T follicular helper cell (primary cell): ENCODE measurements around the gene TPP1.

Source experiments
- DNase-seq: peaks from one replicate; pipeline ENCODE4 v3.0.0-alpha.2; 2020; ENCODE audit warnings: low read depth

The TPP1 gene

DNA sequence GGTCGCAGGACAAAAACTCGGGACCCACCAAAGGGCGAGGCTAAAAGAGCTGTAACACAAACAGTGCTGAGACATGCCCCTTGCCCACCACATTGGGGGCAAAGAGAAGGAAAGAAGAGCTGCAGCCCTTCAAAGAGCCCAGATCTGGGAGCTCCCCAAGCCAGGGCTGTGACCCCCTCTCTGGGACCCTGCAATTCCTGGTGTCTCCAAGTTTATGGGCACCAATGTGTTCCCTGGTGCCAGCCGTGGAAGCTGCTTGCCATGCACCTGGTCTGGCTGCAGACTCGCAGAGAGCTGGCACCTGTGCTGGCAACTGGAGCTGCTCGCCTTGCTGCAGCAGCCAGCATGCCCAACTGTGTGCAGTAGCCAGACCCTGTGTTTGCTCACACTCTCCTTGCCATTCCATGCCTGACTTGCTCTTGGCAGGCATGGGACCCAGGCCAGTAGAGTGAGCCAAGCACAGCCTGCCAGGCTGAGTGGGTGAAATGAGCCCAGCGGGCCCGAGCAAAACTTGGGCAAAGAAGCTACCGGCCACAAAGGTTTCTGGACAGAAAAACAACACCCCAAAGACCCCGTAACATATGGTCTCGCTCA lies 31.8 kb downstream of the TPP1 start:
- DNase-seq = no peak

DNA sequence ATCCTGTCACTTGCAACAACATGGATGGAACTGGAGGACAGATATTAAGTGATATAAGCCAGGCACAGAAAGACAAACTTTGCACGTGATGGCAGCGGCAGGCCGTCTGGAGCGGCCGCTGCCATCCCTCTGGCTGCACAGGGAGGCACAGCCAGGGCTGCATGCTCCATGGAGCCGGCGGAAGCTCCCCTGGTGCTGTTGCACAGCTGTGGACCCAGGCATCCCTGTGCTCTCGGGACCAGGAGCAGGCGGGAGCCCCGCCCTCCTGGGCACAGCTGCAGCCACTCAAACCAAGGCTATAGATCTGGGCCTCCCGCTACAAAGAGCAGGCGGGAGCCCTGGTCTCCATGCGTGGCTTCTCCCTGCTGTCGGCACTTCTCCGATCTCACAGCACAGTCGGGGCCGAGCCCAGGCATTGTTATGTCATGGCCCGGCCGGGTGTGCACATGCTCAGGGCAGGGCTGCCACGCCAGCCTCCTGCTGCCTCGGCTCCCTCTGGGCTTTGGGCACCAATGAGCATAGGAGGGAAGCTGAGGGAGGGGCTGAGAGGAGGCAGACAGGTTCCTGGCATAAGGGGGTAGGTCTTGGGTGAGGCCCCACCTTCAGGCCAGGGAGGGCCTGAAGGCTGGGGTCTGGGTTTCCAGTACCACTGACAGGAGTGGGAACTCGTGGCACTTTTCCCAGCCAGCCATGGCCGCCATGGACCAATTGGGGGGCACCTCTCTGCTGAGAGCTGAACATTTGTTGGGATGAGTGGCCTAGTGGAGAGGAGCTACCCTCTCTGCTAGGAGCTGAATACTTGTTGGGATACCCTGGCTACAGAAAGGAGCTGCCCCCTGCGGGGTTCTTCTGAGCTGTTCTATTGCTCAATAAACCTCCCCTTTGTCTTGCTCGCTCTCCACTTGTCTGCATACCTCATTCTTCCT lies 32.5 kb downstream of the TPP1 start:
- DNase-seq = no peak

DNA sequence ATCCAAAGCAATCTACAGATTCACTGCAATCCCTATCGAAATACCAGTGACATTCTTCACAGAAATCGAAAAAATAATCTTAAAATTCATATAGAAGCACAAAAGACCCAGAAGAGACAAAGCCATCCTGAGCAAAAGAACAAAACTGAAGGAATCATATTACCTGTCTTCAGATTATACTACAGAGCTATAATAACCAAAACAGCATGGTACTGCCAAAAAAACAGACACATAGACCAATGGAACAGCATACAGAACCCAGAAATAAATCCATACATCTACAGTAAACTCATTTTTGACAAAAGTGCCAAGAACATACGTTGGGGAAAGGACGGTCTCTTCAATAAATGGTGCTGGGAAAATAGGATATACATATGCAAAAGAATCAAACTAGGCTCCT lies 34.7 kb downstream of the TPP1 start:
- DNase-seq = no peak

DNA sequence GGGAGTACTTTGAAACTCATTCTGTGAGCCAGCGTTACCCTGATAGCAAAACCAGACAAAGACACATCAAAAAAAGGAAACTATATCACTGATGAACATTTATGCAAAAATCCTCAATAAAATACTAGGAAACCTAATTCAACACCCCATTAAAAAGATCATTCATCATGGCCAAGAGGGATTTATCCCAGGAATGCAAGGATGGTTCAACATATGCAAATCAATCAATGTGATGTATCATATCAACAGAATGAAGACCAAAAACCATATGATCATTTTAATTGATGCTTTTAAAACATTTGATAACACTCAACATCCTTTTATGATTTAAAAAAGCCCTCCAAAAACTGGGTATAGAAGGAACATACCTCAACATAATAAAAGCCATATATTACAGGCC lies 35.6 kb downstream of the TPP1 start:
- no peak for DNase-seq

DNA sequence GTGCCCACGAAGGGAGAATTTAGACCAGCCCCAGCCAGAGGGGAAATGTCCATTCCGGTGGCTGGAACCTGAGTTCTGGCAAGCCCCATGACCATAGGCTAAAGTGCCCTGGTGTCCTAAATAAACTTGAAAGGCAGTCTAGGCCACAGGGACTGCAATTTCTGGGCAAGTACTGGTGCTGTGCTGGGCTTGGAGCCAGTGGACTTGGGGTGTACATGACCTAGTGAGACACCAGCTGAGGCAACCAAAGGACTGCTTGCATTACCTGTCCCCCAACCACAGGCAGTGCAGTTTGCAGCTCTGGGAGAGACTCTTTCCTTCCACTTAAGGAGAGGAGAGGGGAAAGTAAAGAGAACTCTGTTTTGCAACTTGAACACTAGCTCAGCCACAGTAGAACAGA lies 39.5 kb downstream of the TPP1 start:
- no peak for DNase-seq

DNA sequence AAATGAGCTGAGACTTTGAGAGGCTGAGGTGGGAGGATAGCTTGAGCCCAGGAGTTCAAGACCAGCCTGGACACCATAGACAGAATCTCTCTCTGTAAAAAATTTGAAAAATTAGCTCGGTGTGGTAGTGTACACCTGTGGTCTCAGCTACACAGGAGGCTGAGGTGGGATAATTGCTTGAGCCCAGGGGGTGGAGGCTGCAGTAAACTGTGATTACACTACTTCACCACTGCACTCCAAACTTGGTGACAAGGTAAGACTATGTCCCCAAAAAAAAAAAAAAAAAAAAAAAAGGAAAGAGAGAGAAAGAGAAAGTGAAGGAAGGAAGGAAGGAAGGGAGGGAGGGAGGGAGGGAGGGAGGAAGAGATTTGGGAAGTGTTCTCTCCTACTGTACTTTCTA lies 41.1 kb downstream of the TPP1 start:
- no peak for DNase-seq

DNA sequence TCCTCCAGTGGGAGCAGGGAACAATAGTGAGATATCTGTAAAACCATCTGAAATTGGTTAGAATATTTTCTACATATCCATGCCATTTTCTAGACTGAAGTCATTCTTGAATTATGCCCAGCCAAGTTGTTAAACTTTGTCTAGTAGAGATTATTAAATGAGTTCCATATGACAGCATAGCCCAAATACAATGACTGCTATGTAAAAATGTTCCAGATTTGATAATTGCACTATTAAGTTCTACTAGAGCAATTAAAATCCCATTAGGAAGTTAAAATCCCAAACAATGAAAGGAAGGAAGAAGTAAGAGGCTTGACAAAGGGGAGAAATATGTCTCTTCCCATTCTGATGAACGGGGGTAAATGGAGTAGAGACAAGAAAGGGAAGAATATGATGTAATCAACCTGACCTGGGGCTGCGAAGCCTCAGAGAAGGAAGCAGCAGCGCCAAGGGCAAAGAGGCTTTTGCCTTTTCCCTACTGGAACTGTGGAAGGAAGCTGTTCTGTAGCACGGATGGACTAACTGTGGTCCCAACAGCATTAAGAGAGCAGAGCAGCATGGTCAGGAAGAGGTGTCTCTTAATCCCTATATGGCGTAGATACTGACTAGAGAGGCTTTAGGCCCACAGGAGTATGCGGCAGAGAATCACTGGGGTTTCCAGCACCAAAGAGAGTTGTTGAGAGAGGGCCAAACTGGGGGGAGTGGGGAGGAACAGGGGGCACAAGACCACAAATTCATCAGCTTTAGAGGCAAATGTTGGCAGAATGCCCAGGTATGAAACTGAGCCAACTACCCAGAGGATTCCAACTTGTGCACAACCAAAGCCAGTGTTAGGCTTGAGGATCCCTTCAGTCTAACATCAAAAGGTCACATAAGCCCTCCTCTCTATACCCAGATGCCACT lies 42.5 kb downstream of the TPP1 start:
- no peak for DNase-seq

DNA sequence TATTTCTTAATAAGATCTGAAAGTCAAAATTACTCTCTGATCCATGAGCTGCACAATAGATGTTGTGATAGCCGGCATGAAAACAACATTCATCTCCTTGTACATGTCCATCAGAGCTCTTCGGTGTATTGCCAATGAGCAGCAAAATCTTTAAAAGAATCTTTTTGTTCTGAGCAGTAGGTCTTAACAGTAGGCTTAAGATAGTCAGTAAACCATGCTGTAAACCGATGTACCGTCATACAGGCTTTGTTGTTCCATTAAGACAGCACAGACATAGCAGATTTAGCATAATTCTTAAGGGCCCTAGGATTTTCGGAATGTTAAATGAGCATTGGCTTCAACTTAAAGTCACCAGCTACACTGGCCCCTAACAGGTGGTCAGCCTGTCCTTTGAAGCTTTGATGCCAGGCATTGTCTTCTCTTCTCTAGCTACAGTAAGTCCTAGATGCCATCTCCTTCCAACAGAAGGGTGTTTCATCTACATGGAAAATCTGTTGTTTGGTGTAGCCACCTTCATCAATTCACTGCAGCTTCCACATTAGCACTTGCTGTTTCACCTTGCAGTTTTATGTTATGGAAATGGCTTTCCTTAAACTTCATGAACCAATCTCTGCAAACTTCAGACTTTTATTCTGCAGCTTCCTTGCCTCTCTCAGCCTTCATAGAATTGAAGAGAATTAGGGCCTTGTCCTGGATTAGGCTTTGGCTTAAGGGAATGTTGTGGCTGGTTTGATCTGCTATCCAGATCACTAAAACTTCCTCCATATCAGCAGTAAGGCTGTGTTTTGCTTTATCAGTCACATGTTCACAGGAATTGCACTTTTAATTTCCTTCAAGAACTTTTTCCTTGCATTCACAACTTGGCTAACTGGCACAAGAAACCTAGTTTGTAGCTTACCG lies 44.2 kb downstream of the TPP1 start:
- DNase-seq = no peak

DNA sequence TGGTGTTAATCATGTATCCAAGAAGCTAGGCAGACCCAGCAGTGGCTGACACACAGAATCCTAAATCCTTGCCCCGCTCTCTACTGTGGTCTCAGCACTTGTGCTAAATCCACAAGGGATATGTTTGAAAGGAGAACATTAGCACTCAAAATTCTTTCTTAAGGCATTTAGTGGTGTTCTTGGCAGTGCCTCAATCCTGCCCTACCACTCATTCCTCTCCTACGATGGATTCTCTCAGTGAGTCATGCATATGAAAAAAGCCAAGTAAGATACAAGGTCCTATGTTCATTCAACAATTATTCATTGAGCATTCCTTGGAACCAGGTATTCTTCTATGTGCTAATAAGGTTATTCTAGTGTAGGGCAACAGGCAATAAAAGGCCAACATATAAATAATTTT lies 47.0 kb downstream of the TPP1 start:
- no peak for DNase-seq

DNA sequence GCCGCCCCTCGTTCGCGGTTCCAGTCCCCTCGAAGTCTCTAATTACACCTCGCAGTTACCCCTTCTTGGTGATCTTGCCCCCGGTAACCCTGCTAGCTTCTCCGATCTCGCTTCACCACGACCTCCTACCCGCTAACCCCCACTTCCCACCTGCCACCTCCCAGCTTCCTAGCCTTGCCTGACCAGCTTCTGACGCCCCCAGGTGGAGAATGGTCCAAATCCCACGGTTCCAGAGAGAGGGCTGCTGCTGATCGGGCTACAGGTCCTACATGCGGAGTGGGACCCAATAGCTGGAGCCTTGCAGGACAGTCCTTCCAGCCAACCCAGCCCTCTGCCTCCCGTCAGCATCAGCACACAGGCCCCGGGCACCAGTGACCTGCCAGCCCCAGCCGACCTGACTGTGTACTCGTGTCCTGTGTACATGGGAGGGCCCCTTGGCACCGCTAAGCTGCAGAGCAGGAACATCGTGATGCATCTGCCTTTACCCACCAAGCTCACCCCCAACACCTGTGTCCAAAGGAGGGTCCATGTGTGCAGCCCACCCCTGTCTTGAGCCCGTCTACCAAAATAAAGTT lies 47.7 kb downstream of the TPP1 start:
- no peak for DNase-seq

DNA sequence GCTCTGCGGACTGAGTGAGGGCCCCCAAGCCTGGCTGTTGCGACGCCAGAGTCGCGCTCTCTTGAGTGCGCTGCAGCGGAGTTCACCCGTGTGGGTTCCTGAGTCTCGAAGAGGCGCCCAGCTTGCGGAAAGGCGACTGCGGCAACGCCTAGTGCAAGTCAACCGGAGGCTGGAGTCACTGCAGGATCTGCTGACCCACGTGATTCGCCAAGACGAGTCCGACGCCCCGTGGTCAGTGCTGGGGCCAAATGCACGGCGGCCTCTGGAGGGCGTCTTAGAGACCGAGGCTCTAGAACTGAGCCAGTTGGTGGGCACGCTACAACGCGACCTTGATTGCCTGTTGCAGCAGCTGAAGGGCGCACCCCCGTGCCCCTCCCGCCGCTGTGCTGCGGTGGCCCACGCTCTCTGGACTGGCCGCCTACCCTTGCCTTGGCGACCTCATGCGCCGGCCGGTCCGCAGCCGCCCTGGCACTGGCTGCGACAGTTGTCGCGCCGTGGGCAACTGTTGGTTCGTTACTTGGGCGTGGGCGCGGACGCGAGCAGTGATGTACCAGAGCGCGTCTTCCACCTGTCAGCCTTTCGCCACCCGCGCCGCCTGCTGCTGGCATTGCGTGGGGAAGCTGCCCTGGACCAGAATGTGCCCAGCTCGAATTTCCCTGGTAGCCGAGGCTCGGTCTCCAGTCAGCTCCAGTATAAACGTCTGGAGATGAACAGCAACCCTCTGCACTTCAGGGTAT lies 48.4 kb downstream of the TPP1 start:
- DNase-seq = no peak

DNA sequence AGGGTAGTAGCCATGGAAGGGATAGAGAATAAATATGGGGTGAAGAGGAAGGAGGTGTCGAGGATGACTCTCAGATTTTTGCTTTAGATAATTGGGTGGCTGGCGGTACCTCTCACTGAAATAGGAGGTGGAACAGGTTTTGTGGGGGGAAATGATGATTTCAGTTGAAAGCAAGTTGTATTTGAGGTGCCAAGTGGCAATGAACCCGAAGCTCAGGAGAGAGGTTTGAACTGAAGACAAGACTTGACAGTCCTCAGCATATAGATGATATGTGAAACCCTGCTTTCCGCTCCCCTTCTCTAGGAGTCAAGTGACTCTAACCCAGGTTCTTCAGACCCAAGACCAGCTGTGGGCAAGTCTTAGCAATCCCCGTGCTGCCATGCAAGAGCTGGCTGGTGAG lies 49.5 kb downstream of the TPP1 start:
- no peak for DNase-seq

DNA sequence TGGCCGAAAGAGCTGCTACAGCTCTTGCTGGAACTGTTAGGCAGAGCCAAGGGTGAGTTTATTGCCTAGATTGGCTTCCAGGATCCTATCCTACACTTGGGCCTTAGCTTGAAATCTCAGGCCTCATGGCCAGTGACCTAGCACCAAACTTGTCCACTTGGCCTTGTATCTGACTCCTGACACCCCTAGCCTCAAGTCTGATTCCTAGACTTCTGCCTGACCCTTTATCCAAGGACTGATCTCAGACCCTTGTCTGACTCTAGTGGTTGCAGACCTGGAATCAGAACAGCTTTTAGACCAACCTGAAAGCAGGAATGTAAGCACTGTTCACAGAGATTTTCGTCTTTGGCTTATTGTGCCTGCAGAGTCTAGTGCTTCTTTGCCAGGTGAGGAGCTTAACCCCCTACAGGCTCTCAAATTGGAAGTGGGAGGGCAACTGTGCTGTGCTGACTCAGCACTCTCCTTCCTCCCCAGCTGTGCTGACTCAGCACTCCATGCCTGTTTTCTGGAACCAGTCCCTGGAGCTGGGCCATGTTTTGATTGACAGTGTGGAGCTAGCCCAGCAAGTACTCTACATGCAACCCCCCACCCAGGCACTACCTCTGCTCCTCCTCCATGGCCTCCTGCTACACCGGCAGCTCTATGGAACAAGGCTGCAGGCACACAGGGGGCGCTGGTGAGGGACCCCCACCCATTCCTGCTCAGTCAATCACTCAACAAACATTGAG lies 50.9 kb downstream of the TPP1 start:
- no peak for DNase-seq

DNA sequence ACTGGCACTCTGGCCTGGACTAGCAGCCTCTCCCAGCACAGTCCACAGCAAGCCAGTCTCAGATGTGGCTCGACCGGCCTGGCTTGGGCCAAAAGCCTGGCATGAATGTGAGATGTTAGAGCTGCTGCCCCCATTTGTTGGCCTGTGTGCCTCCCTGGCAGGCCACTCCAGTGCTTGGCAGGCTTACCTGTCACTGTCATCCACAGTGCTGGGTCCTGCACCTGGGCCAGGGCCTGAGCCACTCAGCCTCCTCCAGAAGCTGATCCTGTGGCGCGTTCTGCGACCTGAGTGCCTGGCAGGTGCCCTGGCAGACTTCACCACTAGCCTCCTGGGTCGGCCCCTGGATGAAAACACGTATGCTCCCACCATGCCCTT lies 51.9 kb downstream of the TPP1 start:
- DNase-seq = no peak

DNA sequence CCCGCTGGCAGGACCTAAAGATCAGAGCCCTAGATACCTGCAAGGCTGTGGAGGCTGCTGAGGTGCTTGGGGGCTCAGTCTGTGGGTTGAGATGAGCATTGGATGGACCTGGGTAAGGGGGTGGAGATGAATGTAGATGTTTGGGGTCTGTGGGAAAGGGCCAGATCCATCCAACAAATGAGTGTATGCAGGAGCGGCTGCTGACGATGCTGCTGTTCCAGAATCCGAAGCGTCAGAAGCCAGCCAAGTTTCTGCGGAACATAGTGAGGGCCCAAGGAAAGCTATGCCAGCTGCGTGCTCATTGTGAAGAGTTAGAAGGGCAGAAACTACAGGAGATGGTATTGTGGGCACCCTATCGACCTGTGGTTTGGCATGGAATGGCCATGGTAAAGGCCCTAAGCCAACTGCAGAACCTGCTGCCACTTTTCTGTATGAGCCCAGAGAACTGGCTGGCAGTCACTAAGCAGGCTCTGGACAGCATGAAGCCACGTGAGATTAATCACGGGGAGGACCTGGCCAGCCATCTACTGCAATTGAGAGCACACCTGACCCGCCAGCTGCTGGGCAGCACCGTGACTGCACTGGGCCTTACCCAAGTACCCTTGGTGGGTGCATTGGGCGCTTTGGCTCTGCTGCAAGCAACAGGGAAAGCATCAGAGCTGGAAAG lies 52.4 kb downstream of the TPP1 start:
- no peak for DNase-seq

DNA sequence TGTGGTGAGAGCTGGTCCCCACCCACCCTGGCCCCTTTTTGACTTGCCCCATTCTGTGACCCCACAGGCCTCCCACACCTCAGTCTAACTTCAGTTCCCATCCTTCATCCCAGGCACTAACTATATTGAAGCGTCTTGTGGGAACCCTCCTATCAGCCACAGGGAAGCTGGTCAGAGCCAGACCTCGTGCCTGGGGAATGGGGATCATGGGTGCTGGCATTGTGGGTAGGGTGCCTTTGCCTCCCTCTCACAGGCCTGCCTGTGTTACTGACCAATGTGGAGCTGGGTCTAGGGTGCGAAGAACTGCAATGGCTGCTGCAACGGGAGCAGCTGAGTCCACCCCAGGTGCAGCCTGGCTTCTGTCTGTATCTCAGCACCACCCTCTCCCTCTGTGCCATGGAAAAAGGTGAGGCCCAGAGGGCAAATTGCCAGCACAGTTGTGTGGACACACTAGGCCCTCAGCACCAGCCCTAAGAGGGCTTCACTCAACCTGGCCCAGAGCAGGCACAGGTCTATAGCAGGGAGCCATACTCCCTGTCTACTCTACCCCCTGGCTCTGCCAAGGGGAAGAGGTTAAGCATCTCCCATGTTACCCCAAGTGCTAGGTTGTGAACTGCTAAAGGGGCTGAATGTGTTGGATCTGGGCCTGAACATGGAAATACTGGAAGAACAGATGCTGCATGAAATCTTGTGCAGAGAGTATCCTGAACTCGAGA lies 53.1 kb downstream of the TPP1 start:
- DNase-seq = no peak

DNA sequence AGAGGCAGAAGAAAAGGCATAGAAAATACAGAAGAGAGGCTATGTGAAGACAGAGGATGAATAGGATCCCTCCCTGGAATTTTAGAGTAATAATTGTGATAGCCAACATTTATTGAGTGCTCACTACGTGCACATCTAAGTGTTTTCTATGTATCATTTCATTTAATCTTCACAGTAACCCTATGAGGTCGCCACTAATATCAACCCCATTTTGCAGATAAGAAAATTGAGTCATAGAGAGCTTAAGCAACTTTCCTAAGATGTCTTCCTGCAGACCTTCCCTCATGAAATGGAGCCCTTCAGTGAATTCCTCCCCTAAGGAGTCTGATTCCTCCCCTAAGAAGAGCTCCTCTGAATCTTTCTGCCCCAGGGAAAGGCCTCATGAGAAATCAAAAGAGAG lies 53.9 kb downstream of the TPP1 start:
- no peak for DNase-seq

DNA sequence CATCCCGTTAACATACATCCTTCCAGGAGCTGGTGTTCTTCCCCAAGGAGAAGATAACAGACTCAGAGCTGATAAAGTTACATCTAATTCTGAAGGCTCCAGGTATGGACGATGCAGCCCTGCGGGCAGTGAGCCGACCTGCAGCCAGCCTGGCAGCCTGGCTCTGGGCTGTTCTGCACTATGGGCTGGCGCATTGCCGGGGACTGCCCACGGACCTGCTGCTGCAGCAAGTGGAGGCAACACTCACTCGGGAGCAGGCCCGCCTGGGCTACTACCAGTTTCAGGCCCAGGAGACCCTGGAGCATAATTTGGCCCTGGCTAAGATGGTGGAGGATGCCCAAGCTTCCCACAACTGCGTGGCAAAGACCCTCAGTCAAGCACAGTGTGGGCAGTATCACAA lies 55.6 kb downstream of the TPP1 start:
- no peak for DNase-seq
